PFSK-1 (cell line): ENCODE measurements around the gene NRG3.

Experiments used
- FOXP2 ChIP-seq: optimal IDR thresholded peaks from 2 replicates; pipeline ENCODE3; 2011; ENCODE audit warnings: borderline replicate concordance, control low read depth, inconsistent platforms; ENCODE audit not compliant: insufficient read depth; ENCODE audit errors: extremely low read length, extremely low read depth
- POLR2AphosphoS5 ChIP-seq: IDR thresholded peaks from 2 replicates; pipeline ENCODE4 v1.6.1; 2012; ENCODE audit warnings: low read depth, mild to moderate bottlenecking, control low read depth, low read length, moderate library complexity
- REST ChIP-seq, 2 experiments: IDR thresholded peaks; 2 replicates each; pipeline versions ENCODE4 v1.6.1 to v1.8.0; 2011 to 2012; ENCODE audit warnings: low read depth in 2 of 2, low read length in 2 of 2, control low read depth in 1 of 2, inconsistent platforms in 1 of 2, mild to moderate bottlenecking in 1 of 2, moderate library complexity in 1 of 2; ENCODE audit not compliant: insufficient read depth in 1 of 2
- SIN3A ChIP-seq: IDR thresholded peaks from 2 replicates; pipeline ENCODE4 v1.6.1; 2012; ENCODE audit warnings: mild to moderate bottlenecking, low read length, moderate library complexity, borderline replicate concordance; ENCODE audit not compliant: insufficient read depth
- TAF1 ChIP-seq: IDR thresholded peaks from 2 replicates; pipeline ENCODE4 v1.6.1; 2012; ENCODE audit warnings: low read length, control low read depth, borderline replicate concordance; ENCODE audit not compliant: insufficient read depth

NRG3 gene

GRCh38 chr10:82826132-82826531 is 951.1 kb downstream of the NRG3 start:
- TF ChIP-seq POLR2AphosphoS5 (no peak), REST (IDR thresholded peaks at IDR 0.05; ENCODE audit: insufficient read depth in 1 of 2, low read depth in 2 of 2, low read length in 2 of 2) (no peak), SIN3A (no peak)

GRCh38 chr10:82827901-82828300 is 952.9 kb downstream of the NRG3 start:
- TF ChIP-seq SIN3A (no peak), REST (IDR thresholded peaks at IDR 0.05; ENCODE audit: insufficient read depth in 1 of 2, low read depth in 2 of 2, low read length in 2 of 2) (no peak), FOXP2 (no peak), TAF1 (no peak), POLR2AphosphoS5 (no peak)

GRCh38 chr10:82847242-82847641 is 972.2 kb downstream of the NRG3 start:
- TF ChIP-seq SIN3A (no peak), TAF1 (no peak), REST (IDR thresholded peaks at IDR 0.05; ENCODE audit: insufficient read depth in 1 of 2, low read depth in 2 of 2, low read length in 2 of 2) (no peak), FOXP2 (no peak), POLR2AphosphoS5 (no peak)

GRCh38 chr10:82850191-82850590 is 975.2 kb downstream of the NRG3 start:
- TF ChIP-seq SIN3A (no peak), REST (IDR thresholded peaks at IDR 0.05; ENCODE audit: insufficient read depth in 1 of 2, low read depth in 2 of 2, low read length in 2 of 2) (no peak), TAF1 (no peak), FOXP2 (no peak), POLR2AphosphoS5 (no peak)

- TF ChIP-seq TAF1 (no peak), REST (IDR thresholded peaks at IDR 0.05; ENCODE audit: insufficient read depth in 1 of 2, low read depth in 2 of 2, low read length in 2 of 2) (no peak), SIN3A (no peak), FOXP2 (no peak), POLR2AphosphoS5 (no peak)
Measured at GRCh38 chr10:82856957-82857613, 982.1 kb downstream of the NRG3 start.
